GM19193 (cell line): ENCODE data around the gene PITPNC1.

ENCODE experiments used
- POLR2A ChIP-seq: IDR thresholded peaks from 4 replicates; pipeline ENCODE4 v1.6.1; 2011; ENCODE audit not compliant: insufficient read depth, insufficient read length; ENCODE audit errors: extremely low read depth

PITPNC1 gene

DNA sequence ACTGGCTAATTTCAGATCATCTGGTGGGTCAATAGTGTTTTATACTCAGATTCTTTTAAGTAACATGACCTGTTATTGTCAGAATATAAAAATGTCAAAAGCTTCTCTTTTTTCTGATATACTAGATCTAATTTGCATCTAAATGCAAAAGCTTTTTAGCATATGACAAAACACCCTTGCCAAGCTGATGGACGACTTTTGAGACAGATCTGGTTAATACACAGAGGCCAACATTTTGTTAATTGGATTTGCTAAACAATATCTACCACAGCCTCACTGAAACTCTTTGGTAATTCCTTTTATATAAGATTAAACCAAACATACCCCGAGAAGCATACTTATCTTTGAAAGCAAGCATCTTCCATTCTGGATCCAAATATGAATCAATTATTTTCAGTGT, 330.4 kb downstream of the PITPNC1 start:
- no peak for TF ChIP-seq POLR2A

DNA sequence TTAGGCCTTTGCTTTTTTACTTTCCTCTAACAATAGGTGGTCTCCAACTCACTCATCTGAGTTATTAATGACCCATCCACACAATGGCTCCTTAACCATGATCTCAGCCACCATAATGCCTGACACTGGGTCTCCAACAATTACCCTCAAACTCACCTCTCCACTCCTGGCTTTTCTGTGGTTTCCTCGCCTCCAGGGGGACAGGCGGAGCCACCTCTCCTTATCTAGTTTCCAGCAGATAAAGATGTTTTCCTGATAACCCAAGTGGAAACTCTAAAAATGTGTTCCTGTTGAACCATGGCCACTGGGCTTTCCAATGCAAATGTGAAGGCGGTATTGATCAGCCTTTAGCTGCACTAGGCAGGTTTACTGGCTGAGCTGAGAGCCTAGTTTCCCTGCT, 331.3 kb downstream of the PITPNC1 start:
- no peak for TF ChIP-seq POLR2A

GRCh38 chr17:67711916-67712315, 334.8 kb downstream of the PITPNC1 start:
- TF ChIP-seq POLR2A, result no peak

- no peak for TF ChIP-seq POLR2A
These were observed 335.3 kb downstream of the PITPNC1 start for GRCh38 chr17:67712375-67712774.

DNA sequence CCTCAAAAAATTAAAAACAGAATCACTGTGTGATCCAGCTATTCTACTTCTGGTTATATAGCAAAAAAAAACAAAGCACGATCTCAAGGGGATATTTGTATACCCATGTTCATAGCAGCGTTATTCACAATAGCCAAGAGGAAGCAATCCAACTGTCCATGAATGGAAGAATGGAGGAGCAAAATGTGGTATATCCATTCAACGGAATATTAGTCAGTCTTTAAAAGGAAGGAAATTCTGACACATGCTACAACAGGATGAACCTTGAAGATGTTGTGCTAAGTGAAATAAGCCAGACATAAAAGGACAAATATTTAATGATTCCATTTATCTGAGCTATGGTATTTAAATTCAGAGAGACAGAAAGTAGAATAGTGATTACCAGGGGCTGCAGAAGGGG, 336.1 kb downstream of the PITPNC1 start:
- no peak for TF ChIP-seq POLR2A

DNA sequence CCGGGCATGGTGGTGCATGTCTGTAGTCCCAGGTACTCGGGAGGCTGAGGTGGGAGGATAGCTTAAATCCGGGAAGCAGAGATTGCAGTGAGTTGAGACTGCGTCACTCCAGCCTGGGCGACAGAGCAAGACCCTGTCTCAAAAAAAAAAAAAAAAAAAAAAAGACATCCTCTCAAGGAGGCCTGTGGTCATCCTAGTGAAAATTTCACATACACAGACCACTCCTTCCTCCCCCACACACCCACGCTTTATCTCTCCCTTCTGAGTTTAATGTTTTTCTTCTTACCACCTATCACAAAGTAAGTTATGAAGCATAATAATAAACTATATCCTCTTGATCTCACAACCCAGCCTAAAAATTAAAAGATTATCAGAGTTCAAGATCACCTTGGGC, 339.3 kb downstream of the PITPNC1 start:
- no peak for TF ChIP-seq POLR2A

DNA sequence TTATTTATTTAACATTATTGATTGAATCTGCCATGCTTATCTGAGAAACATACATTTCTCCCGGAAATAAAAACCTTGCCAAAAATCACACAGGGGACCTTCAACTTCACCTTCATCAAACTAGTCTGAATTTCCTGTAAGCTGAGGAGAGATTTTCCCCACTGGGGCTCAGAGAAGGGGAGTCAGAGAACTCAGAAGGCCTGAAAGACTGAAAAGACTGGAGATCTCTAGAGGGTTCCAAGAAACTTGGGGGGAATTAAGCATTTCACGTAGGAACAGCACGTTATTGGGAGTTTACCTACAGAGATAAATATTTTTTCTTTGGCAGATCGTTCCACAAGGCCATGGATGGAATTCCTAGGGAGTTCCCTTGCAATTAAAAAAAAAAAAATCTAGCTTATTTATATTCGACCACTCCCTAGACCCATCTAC, 340.1 kb downstream of the PITPNC1 start:
- no peak for TF ChIP-seq POLR2A

- TF ChIP-seq POLR2A, result peak; percentile 96
These were observed 340.7 kb downstream of the PITPNC1 start, which contains the start of gene NOL11 for GRCh38 chr17:67717624-67718324. Gene NOL11, plus strand, starts transcription at chr17:67717936. Its CDS starts 12 bp downstream, at chr17:67717948.

DNA sequence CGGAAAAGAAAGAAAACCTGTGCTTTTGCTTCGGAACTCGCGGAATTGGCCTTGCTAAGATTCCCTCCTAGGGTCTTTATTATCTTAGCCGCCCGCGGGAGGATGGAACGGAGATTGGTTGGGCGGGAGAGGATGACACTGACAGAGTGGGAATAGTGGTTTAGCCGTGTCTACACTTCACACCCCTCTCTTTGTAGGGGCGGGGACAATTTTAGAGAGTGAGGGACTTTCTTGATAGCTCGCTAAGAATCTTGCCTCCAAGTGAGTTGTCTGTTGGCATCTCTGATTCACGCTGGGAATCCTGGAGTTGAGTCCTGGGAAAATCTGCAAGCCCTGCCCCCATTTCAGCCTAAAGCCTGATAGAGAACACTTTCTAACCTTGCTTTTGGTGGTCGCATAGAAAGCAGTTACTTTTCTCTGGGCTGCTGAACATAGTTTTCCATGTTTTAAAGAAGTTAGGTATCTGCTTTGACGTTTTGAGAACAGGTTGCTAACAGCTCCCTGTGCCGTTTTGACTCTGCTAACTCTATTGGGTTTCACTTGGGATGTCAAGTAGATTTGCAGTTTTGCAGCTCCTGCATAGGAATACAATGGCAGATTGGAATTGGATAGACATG, 341.4 kb downstream of the PITPNC1 start:
- no peak for TF ChIP-seq POLR2A

GRCh38 chr17:67725373-67725791, 348.3 kb downstream of the PITPNC1 start:
- TF ChIP-seq POLR2A, result no peak

DNA sequence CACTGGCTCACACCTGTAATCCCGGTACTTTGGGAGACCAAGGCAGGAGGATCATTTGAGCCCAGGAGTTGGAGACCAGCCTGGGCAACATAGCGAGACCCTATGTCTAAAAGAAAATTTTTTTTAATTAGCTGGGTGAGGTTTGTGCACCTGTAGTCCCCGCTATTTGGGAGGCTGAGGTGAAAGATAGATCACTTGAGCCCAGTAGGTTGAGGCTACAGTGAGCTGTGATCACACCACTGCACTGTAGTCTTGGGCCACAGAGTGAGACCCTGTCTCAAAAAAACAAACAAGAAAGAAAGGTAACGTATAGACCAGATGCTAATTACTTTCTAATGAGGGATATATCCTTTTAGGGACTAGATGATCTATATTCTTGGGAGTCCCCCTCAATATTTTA, 348.7 kb downstream of the PITPNC1 start:
- TF ChIP-seq POLR2A, result no peak

GRCh38 chr17:67729903-67730302, 352.8 kb downstream of the PITPNC1 start:
- no peak for TF ChIP-seq POLR2A

GRCh38 chr17:67730731-67731130, 353.6 kb downstream of the PITPNC1 start:
- no peak for TF ChIP-seq POLR2A

DNA sequence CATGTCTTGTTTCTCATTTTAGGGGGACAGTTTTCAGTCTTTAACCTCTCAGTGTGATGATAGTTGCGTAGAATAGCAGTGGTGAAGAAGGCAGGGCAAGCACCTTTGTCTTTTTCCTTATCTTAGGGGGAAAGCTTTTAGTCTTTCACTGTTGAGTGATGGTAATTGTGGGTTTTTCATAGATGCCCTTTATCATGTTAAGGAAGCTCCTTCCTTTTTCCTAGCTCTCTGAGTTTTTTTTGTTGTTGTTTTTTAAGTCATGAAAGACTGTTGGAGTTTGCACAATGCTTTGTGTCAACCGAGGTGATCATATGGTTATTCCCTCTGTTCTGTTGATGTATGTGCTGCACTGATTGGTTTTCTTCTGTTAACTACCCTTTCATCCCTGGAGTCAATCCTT, 356.4 kb downstream of the PITPNC1 start:
- TF ChIP-seq POLR2A, result no peak

DNA sequence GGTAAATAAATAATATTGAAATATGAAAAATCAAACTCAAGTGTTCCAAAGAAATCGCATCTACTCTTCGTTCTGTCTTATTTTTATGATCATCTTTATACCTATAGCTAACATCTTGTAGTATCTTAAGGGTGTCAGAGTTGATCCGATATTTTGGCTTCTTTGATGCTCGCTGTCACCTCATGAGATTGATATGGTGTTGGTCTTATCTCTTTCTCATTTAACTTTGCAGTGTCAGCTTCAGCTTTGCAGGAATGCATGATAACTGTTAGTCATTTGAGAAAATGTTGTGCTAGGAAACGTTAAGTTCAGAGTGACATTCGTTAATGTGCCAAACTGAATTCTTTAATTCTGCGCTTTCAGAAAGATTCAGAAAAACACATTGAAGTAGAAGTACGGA, 360.1 kb downstream of the PITPNC1 start:
- TF ChIP-seq POLR2A, result no peak

- TF ChIP-seq POLR2A, result no peak
These were observed 364.9 kb downstream of the PITPNC1 start for GRCh38 chr17:67742025-67742424.
